Measurements from ENCODE around the gene COL2A1.
A peak's percentile ranks its signal among the peaks of the same experiment; 100 is the strongest.
"Not testable (repeated sequence)": the region's sequence is repeated elsewhere in the genome, so short reads cannot be mapped to it uniquely, and the experiment has no call there.

The COL2A1 gene

GRCh38 chr12:47975816-47976215 is 28.5 kb downstream of the COL2A1 start:
- no peak for DNase-seq (ENCODE audit: low read depth in 2 of 2)

GRCh38 chr12:47975036-47975620 is 29.1 kb downstream of the COL2A1 start:
- no peak for DNase-seq (ENCODE audit: low read depth in 2 of 2)

- no peak for DNase-seq (ENCODE audit: low read depth in 2 of 2)
Measured at GRCh38 chr12:47973870-47974269, 30.4 kb downstream of the COL2A1 start.

- no peak for DNase-seq (ENCODE audit: low read depth in 2 of 2)
Measured at GRCh38 chr12:47972895-47973294, 31.4 kb downstream of the COL2A1 start.

GRCh38 chr12:47970843-47971242 is 33.4 kb downstream of the COL2A1 start:
- DNase-seq (ENCODE audit: low read depth in 2 of 2), result no peak

- DNase-seq (ENCODE audit: low read depth in 2 of 2), result no peak
Measured at GRCh38 chr12:47969845-47970244, 34.4 kb downstream of the COL2A1 start.

- no peak for DNase-seq (ENCODE audit: low read depth in 2 of 2)
Measured at GRCh38 chr12:47967461-47968321, 36.6 kb downstream of the COL2A1 start.

- DNase-seq (ENCODE audit: low read depth in 2 of 2), result no peak
Measured at GRCh38 chr12:47965581-47965980, 38.7 kb downstream of the COL2A1 start.

- DNase-seq (ENCODE audit: low read depth in 2 of 2), result no peak
Measured at GRCh38 chr12:47964106-47964728, 40.1 kb downstream of the COL2A1 start.

- DNase-seq (ENCODE audit: low read depth in 2 of 2), result peak; percentile 85 to 90
Measured at GRCh38 chr12:47963340-47964040, 40.8 kb downstream of the COL2A1 start, which contains the start of gene TMEM106C. Gene TMEM106C (plus strand): TSS chr12:47963596. CDS start chr12:47964237, 641 bp downstream.

- DNase-seq (ENCODE audit: low read depth in 2 of 2), result no peak
Measured at GRCh38 chr12:47962198-47962597, 42.1 kb downstream of the COL2A1 start.

- not testable (repeated sequence) for DNase-seq (ENCODE audit: low read depth in 2 of 2)
Measured at GRCh38 chr12:47957671-47958070, 46.6 kb downstream of the COL2A1 start.

GRCh38 chr12:47955059-47955458 is 49.2 kb downstream of the COL2A1 start:
- DNase-seq (ENCODE audit: low read depth in 2 of 2), result no peak

- no peak for DNase-seq (ENCODE audit: low read depth in 2 of 2)
Measured at GRCh38 chr12:47954467-47955045, 49.7 kb downstream of the COL2A1 start.

- no peak for DNase-seq (ENCODE audit: low read depth in 2 of 2)
Measured at GRCh38 chr12:47954058-47954457, 50.2 kb downstream of the COL2A1 start.

- no peak for DNase-seq (ENCODE audit: low read depth in 2 of 2)
Measured at GRCh38 chr12:47950856-47951468, 53.3 kb downstream of the COL2A1 start.

- peak in 1 of 2 donors; percentile 37 for DNase-seq (ENCODE audit: low read depth in 2 of 2)
Measured at GRCh38 chr12:47949441-47950341, 54.6 kb downstream of the COL2A1 start.

GRCh38 chr12:47947341-47947740 is 56.9 kb downstream of the COL2A1 start:
- DNase-seq (ENCODE audit: low read depth in 2 of 2), result no peak

- DNase-seq (ENCODE audit: low read depth in 2 of 2), result no peak
Measured at GRCh38 chr12:47946413-47947323, 57.6 kb downstream of the COL2A1 start.
